GM23338 (cell line): ENCODE measurements around the gene ANKRD1.

Experiments
- CTCF ChIP-seq, 2 experiments: fragments of 200-600 bp in 1 of 2; sonication (generic) in 1 of 2; conservative IDR thresholded peaks; 2 replicates each; pipeline versions ENCODE4 v1.5.1 to v1.6.1; 2016 to 2017; ENCODE audit warnings: antibody characterized with exemption in 2 of 2, low read depth in 2 of 2, mild to moderate bottlenecking in 2 of 2, moderate library complexity in 1 of 2
- STAT1 ChIP-seq: IDR thresholded peaks from one replicate; pipeline ENCODE4 v1.6.1; 2016; ENCODE audit warnings: antibody characterized with exemption; ENCODE audit not compliant: unreplicated experiment

- TF ChIP-seq CTCF (conservative IDR thresholded peaks at IDR 0.05; ENCODE audit: low read depth in 2 of 2) (no peak), STAT1 (no peak)
Observed at GRCh38 chr10:90906596-90906995, 14.3 kb downstream of the ANKRD1 start.
